ENCODE data around the gene GCNA. TPM values are rescaled to one million over a fixed set of nuclear protein-coding genes. Genes with fewer than 3 reads are reported as not detected.

The GCNA gene
- total and polyA plus RNA-seq, 9 donors: 0.46 to 2.3 (median 0.98) TPM

- WGBS, 3 donors: 76 to 82% (median 80%) methylated on average over 9 of the region's 9 CpGs
- TF ChIP-seq EP300 (IDR thresholded peaks at IDR 0.05): no peak
- no peak for TF ChIP-seq CTCF (IDR thresholded peaks at IDR 0.05)
- TF ChIP-seq POLR2A (IDR thresholded peaks at IDR 0.05): no peak
- no peak for DNase-seq
- Histone ChIP-seq H3K9me3 (no peaks in the 10 kb centered on the region), H3K27ac (no peak overlapping the region), H3K4me1 (ENCODE audit: insufficient read depth) (no peaks in the 10 kb centered on the region), H3K4me3 (no peak overlapping the region), H3K27me3 (no peaks in the 10 kb centered on the region), H3K36me3 (no peaks in the 10 kb centered on the region)
- intact Hi-C loops (cut with DNase I): no loop called here
Measured at GRCh38 chrX:71636438-71637252, 58.4 kb downstream of the GCNA start.

DNA sequence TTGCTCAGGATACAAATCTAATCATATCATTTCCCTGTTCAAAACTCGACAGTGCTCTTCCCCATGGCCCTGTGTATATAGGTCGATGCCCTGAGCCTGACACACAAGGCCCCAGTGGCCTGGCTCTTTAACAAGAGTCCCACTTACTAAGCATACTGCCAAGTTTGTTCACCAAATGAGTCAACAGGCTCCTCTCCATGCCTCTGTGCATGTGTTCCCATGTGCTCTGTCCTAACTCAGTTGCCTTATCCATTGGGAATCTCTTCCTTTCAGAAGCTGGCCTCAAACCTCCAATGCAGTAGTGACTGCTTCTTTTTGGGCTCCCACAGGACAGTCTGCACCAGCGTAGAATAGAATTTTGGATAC lies 59.0 kb downstream of the GCNA start:
- no peaks in the 10 kb centered on the region for H3K27me3 ChIP-seq
- DNase-seq: no peak
- no peaks in the 10 kb centered on the region for H3K4me1 ChIP-seq (ENCODE audit: insufficient read depth)
- intact Hi-C loops (cut with DNase I): no loop called here
- H3K4me3 ChIP-seq: no peak overlapping the region
- no peak overlapping the region for H3K27ac ChIP-seq
- no peaks in the 10 kb centered on the region for H3K36me3 ChIP-seq
- 74 to 80% (median 79%) methylated on average over 3 of the region's 3 CpGs for whole genome bisulfite sequencing, 3 donors
- H3K9me3 ChIP-seq: no peaks in the 10 kb centered on the region
- no peak for TF ChIP-seq EP300 (IDR thresholded peaks at IDR 0.05)
- TF ChIP-seq CTCF (IDR thresholded peaks at IDR 0.05): no peak
- TF ChIP-seq POLR2A (IDR thresholded peaks at IDR 0.05): no peak

GRCh38 chrX:71637848-71638247 lies 59.6 kb downstream of the GCNA start:
- no peak overlapping the region for H3K4me3 ChIP-seq
- H3K9me3 ChIP-seq: no peaks in the 10 kb centered on the region
- DNase-seq: no peak
- no peaks in the 10 kb centered on the region for H3K36me3 ChIP-seq
- TF ChIP-seq POLR2A (IDR thresholded peaks at IDR 0.05) (no peak), CTCF (IDR thresholded peaks at IDR 0.05) (no peak), EP300 (IDR thresholded peaks at IDR 0.05) (no peak)
- WGBS, 3 donors: 51 to 58% (median 55%) methylated on average over 4 of the region's 4 CpGs
- intact Hi-C loops (cut with DNase I): no loop called here
- no peak overlapping the region for H3K27ac ChIP-seq
- H3K4me1 ChIP-seq (ENCODE audit: insufficient read depth): no peaks in the 10 kb centered on the region
- H3K27me3 ChIP-seq: no peaks in the 10 kb centered on the region

DNA sequence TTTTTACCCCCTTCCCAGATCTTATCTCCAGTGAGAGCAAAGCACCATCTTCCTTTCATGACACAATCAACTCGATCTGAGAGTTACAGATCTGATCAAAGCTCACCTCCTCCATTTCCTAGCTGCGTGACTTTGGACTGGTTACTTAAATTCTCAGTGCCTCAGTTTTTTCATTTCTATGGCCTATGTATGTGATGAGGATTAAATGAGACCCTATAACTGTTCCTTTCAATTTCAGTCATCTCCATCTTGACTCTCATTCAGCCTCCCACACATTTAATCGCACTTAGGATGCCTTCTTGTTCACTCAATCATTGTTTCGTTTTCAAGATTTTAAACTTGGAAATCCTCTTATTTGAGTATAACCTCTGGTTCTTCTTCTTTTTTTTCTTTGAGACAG lies 60.2 kb downstream of the GCNA start:
- H3K27me3 ChIP-seq: no peaks in the 10 kb centered on the region
- H3K27ac ChIP-seq: no peak overlapping the region
- no peaks in the 10 kb centered on the region for H3K4me1 ChIP-seq (ENCODE audit: insufficient read depth)
- 74 to 80% (median 75%) methylated on average over 4 of the region's 4 CpGs for WGBS, 3 donors
- no peaks in the 10 kb centered on the region for H3K36me3 ChIP-seq
- H3K9me3 ChIP-seq: no peaks in the 10 kb centered on the region
- TF ChIP-seq POLR2A (IDR thresholded peaks at IDR 0.05): no peak
- no peak for TF ChIP-seq EP300 (IDR thresholded peaks at IDR 0.05)
- TF ChIP-seq CTCF (IDR thresholded peaks at IDR 0.05): no peak
- H3K4me3 ChIP-seq: no peak overlapping the region
- no peak for DNase-seq
- intact Hi-C loops (cut with DNase I): no loop called here
